ENCODE data around the gene DNAJB1. TPM values are rescaled to one million over a fixed set of nuclear protein-coding genes. Genes with fewer than 3 reads are reported as not detected.

The DNAJB1 gene
- total RNA-seq, 1 experiment from 2014 or later: 54.5 TPM

- POLR2A ChIA-PET: interaction anchor here (1.0 kb wide), 1 partner anchor 16 kb away, joined by 3 read pairs; the partner anchor contains the start of gene GIPC1
- Mint-ChIP-seq H3K4me1 (peaks cover 16% of the 10 kb centered on the region), H3K27ac (no peak overlapping the region), H3K36me3 (peaks cover 14% of the 10 kb centered on the region), H3K9me3 (no peaks in the 10 kb centered on the region), H3K4me3 (no peak overlapping the region), H3K27me3 (ENCODE audit: low read depth) (peaks cover 2% of the 10 kb centered on the region; the same call in 1 of the 2 replicates)
- DNase-seq (ENCODE audit: low spot score) (no peak), ATAC-seq (no peak)
- TF ChIP-seq GTF2I (CRISPR knock-in tag; conservative IDR thresholded peaks at IDR 0.05): no peak
- TF ChIP-seq USF1 (CRISPR knock-in tag; IDR thresholded peaks at IDR 0.05): no peak
- TF ChIP-seq ZNF138 (CRISPR knock-in tag; conservative IDR thresholded peaks at IDR 0.05): no peak
- no peak for TF ChIP-seq MXD4 (CRISPR knock-in tag; IDR thresholded peaks at IDR 0.05; ENCODE audit: borderline replicate concordance)
- TF ChIP-seq, protein P1, sequence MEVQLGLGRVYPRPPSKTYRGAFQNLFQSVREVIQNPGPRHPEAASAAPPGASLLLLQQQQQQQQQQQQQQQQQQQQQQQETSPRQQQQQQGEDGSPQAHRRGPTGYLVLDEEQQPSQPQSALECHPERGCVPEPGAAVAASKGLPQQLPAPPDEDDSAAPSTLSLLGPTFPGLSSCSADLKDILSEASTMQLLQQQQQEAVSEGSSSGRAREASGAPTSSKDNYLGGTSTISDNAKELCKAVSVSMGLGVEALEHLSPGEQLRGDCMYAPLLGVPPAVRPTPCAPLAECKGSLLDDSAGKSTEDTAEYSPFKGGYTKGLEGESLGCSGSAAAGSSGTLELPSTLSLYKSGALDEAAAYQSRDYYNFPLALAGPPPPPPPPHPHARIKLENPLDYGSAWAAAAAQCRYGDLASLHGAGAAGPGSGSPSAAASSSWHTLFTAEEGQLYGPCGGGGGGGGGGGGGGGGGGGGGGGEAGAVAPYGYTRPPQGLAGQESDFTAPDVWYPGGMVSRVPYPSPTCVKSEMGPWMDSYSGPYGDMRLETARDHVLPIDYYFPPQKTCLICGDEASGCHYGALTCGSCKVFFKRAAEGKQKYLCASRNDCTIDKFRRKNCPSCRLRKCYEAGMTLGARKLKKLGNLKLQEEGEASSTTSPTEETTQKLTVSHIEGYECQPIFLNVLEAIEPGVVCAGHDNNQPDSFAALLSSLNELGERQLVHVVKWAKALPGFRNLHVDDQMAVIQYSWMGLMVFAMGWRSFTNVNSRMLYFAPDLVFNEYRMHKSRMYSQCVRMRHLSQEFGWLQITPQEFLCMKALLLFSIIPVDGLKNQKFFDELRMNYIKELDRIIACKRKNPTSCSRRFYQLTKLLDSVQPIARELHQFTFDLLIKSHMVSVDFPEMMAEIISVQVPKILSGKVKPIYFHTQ (CRISPR knock-in tag; IDR thresholded peaks at IDR 0.05): no peak
- CTCF ChIA-PET: interaction anchor here (0.6 to 4.7 kb wide), 50 partner anchors 7 to 1594 kb away, joined by 3 to 48 read pairs (median 5); partner anchors contain the start of genes ASF1B, DDX39A, DNAJB1 and GIPC1
Observed at GRCh38 chr19:14479309-14479974, 38.8 kb downstream of the DNAJB1 start.

GRCh38 chr19:14478113-14478545 lies 40.1 kb downstream of the DNAJB1 start:
- peaks cover 11% of the 10 kb centered on the region; the same call in 1 of the 2 replicates for H3K36me3 Mint-ChIP-seq

More at GRCh38 chr19:14478113-14478545, 40.1 kb downstream of the DNAJB1 start:
- H3K4me3 Mint-ChIP-seq: no peak overlapping the region
- no peaks in the 10 kb centered on the region for H3K9me3 Mint-ChIP-seq
- H3K27me3 Mint-ChIP-seq (ENCODE audit: low read depth): peaks cover 6% of the 10 kb centered on the region
- POLR2A ChIA-PET: interaction anchor here (0.5 kb wide), 1 partner anchor 13 kb away, joined by 3 read pairs; no protein-coding TSS in a partner anchor
- ATAC-seq: no peak
- H3K27ac Mint-ChIP-seq: no peak overlapping the region
- CTCF ChIA-PET: interaction anchor here (1.1 to 4.7 kb wide), 3 partner anchors 9 to 72 kb away, joined by 3 to 45 read pairs (median 4); no protein-coding TSS in a partner anchor
- TF ChIP-seq CTCF (IDR thresholded peaks at IDR 0.05) (no peak), NR1H2 (CRISPR knock-in tag; IDR thresholded peaks at IDR 0.05) (no peak), ATF1 (CRISPR knock-in tag; IDR thresholded peaks at IDR 0.05) (no peak), MAX (CRISPR knock-in tag; IDR thresholded peaks at IDR 0.05) (no peak)
- TF ChIP-seq, protein P2, sequence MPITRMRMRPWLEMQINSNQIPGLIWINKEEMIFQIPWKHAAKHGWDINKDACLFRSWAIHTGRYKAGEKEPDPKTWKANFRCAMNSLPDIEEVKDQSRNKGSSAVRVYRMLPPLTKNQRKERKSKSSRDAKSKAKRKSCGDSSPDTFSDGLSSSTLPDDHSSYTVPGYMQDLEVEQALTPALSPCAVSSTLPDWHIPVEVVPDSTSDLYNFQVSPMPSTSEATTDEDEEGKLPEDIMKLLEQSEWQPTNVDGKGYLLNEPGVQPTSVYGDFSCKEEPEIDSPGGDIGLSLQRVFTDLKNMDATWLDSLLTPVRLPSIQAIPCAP (CRISPR knock-in tag; IDR thresholded peaks at IDR 0.05): no peak
- peaks cover 20% of the 10 kb centered on the region for H3K4me1 Mint-ChIP-seq
- DNase-seq (ENCODE audit: low spot score): no peak

Data from WTC11 (cell line).